AG08396 (cell line): ENCODE measurements around the gene SCN5A.

ENCODE experiments used
- DNase-seq: peaks from one replicate; pipeline ENCODE4 v3.0.0; 2012; ENCODE audit warnings: low spot score, mixed read lengths

SCN5A gene

GRCh38 chr3:38600551-38600950 lies 48.9 kb downstream of the SCN5A start:
- no peak for DNase-seq

DNA sequence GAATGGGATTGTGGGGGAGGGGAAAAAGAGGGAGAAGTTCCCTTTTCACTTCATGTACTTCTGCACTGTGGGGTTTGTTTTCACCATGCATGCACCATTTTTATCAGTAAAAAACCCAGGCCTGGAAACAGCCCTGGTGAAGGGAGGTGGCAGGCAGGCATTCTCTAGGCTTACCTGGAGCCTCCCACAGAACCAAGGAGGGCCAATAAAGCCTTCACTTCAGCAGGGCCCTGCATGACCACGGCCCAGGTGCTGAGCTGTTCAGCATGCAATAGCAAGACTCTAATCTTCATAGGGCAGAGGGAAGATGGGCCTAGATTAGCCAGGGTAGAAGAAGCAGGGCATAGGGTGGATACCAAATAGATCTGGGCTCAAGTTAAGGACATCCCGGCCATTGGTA lies 49.6 kb downstream of the SCN5A start:
- no peak for DNase-seq

- no peak for DNase-seq
These were observed 50.7 kb downstream of the SCN5A start for GRCh38 chr3:38598791-38599190.

DNA sequence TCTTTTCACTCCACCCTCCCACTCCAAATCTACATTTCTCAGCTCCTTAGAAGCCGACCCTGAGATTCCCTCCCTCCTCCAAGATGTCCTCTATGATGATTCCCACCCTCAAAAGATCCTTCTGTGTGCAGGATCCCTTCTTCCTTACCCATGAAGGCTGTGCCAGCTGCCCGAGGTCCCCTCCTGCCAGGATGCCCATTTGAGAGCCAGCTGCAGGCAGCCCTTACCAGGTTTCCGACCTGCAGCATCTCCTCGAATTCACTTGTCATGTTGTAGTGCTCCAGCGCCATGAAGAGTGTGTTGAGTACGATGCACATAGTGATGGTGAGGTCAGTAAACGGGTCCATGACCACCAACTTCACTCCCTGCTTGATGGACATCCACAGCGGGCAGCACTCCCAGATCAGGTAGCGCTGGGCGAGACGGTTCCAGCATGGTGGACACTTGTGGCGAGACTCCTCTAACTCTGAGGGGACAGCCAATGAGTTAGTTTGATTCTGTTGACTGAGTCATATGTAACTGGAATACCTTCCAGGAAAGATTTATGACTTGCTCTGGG lies 51.9 kb downstream of the SCN5A start:
- DNase-seq = no peak

- no peak for DNase-seq
These were observed 54.1 kb downstream of the SCN5A start for GRCh38 chr3:38595393-38595792.

DNA sequence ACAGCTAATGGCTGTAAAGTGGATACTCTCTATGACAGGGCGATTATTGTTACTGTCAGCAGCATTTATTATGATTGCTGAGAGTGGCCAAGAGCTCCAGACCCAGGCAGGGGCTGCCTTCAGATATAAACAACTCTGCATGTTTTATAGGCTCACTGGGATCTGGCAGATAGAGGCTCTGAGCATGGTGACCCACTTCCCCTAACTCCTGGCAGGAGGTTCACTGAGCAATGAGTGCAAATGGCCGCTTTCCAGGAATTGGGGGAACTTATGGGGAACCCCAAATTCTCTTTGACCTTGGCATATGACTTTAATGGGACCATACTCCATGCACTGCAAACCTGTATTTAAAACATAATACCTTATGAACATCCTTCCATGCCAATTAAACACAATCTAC lies 59.0 kb downstream of the SCN5A start:
- no peak for DNase-seq

GRCh38 chr3:38588995-38589937 lies 60.2 kb downstream of the SCN5A start:
- no peak for DNase-seq

DNA sequence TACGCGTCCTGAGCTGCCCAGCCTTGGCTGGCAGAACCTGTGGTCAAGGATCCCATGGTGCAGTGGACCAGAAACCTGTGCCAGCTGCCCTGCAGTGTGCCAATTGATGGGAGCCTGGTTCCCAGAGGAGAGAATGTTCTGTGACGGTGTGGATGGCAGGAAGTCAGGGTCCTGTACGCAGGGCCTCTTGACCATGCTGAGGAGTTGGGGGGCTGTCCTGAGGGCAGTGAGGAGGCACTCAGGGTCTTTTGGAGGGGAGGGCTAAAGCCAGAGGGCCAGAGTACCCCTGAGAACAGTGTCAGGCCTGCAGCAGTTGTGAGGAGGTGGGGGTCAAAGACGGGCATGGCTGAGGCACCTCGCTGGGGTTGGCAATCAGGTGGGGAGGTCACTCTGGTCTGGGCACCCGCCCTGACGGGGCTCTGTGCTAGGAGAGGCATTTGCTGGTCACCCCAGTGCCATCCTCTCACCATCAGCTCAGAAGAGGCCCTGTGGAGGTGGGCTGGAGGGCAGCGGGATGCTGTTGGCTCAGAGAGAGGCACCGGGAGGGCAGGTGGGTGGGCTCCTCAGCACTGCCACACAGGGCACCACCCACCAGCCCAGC lies 61.0 kb downstream of the SCN5A start:
- DNase-seq = no peak

GRCh38 chr3:38587548-38588131 lies 61.8 kb downstream of the SCN5A start:
- DNase-seq = no peak

- no peak for DNase-seq
These were observed 62.7 kb downstream of the SCN5A start for GRCh38 chr3:38586546-38587520.

- DNase-seq = no peak
These were observed 63.6 kb downstream of the SCN5A start for GRCh38 chr3:38585791-38586420.

DNA sequence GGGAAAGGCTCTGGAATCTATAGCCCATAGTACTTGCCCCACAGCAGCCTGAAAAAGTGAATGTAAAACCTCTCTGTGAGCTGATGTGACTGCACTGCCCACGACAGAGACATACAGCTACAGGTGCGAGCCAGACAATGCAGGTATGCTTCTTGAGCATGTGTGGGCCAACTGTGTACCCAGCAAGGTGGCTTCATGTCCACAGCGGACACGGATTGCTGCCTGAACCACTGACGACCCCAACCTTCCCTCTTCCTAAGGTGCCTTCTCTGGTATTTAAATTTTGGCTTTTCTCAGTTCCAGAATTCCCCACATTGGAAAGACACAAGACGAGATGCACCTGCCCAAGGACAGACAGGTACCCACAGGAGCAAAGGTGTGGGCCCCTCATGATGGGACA lies 65.8 kb downstream of the SCN5A start:
- DNase-seq = no peak

GRCh38 chr3:38582941-38583645 lies 66.4 kb downstream of the SCN5A start:
- no peak for DNase-seq

DNA sequence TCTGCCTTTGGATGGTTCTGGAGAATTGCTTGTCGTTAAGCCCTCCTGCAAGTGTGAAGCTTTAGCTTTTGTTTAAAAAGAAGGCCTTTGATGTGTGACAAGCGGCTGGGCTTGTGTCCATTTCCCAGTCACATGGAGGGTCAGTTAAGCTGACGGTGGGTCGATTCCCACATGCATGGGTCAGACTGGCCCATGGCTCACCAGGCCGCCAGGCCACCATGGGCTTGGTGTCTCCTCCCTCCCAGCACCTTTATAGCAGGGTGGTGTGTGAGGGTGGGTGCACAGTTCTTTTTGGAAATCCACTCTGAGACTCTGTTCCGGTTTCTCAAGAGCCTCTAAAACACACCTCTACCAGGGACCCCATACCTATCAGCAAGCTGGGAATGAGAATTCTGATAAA lies 67.2 kb downstream of the SCN5A start:
- no peak for DNase-seq

GRCh38 chr3:38581774-38582173 lies 67.7 kb downstream of the SCN5A start:
- no peak for DNase-seq

- DNase-seq = no peak
These were observed 68.8 kb downstream of the SCN5A start for GRCh38 chr3:38580450-38581382.

DNA sequence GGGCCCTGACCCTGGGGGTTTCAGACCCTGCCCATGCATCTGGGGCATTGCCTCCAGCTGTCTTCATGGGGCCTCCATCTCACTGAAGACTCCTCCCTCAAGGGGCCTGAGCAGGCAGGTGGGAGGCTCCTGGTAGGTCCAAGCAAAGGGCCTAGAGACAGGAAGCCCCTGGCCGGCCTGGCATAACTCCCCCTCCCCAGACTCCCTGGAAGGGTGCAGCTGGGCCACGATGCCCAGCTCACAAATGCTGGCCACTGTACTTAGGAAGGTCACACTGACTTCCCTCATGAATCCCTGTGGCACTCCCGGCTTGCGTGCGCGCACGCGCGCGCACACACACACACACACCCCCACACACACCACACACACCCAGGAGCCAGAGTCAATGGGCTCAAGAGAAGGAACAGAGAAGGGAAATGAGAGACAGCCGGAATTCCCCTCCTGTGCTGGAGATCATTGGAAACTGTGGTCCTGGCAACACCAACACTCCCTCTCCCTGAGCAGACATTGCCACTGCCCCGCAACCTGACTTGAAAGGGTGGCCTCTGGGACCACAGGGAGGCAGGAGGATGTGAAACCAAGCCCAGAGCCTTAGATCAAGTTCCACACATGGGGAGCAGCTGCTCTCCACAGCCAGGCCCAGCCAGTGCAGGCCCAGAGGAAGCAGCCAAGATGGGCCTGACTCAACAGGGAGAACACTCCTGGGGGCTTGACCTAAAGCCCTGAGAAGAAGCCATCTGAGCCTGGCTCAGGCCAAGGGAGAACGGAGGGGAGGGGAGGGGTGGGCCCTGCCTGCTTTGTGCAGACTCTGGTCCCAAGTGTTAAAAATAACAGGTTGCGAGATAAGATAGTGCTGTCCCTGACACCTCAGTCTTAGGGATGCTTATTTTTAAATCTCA lies 69.7 kb downstream of the SCN5A start:
- peak; percentile 56 for DNase-seq

DNA sequence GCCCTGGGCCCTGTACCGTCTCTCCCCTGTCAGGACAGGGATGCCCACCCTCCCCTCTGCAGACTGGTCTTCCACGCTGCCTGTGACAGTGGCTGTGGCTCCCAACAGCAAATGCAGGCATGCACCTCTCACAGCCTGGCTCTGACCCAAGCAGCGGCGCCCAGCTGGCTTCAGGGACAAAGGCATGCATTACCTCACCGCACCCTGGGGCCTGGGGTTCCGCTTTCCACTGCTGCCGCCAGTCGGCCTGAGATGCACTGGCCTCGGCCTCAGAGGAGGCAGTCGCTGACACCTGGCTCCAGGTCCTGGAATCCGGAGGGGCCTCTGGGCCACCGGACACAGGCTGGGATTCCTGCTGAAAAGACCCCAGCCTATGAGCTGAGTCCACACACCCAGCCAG lies 70.3 kb downstream of the SCN5A start:
- peak; percentile 68 for DNase-seq
